Measurements from ENCODE around the gene BPIFA2. TPM values are rescaled to one million over a fixed set of nuclear protein-coding genes. Genes with fewer than 3 reads are reported as not detected.

Gene BPIFA2
- total RNA-seq, 4 donors from 2014 or later, result 0.33 to 1.7 (median 0.58) TPM; not detected in 1

DNA sequence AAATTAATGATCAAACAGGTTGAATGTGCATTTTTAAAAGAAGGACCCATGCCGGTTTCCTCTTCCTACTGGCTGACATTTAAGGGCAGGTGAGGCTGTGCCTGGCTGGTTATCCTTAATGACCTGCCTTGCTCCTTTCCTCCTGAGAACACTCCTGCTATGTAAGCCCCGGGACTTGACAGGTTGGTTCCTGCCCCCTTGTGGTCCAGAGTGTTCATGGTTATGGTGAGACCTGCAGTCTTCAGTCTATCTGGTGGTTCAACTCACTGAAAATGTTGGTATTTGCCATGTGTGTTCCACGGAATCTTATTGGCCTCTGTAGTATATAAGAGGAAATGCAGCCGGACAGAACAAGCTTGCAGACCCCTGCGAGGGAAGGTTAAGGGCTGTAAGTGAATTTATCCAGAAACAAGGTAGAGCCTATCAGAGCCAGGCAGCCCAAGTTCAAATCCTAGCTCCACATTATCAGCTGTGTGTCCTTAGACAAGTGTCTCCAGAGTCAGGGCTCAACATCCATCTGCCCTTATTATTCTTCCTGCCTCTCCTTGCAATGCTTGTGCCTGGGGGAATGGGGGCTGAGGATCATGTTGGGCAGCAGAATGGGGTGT is 44.0 kb downstream of the BPIFA2 start:
- 27% methylated on average over 5 of the region's 5 CpGs for WGBS
- intact Hi-C loops (cut with DNase I), result no loop called here
- TF ChIP-seq EP300 (IDR thresholded peaks at IDR 0.05) (no peak), CTCF (IDR thresholded peaks at IDR 0.05) (peak in 1 of 3 experiments; percentile 6), POLR2A (IDR thresholded peaks at IDR 0.05; ENCODE audit: low read depth) (no peak), POLR2AphosphoS5 (IDR thresholded peaks at IDR 0.05) (no peak)
- DNase-seq (ENCODE audit: extremely low spot score), result no peak
- Histone ChIP-seq H3K4me1 (no peaks in the 10 kb centered on the region), H3K36me3 (no peaks in the 10 kb centered on the region), H3K27me3 (peaks cover 0 to 63% (median 0%) of the 10 kb centered on the region in 4 donors), H3K4me3 (no peak overlapping the region), H3K27ac (replicated peaks in 1 of 4) (no peak overlapping the region), H3K9me3 (no peaks in the 10 kb centered on the region)

- Histone ChIP-seq H3K9me3 (no peaks in the 10 kb centered on the region), H3K27me3 (peaks cover 0 to 43% (median 0%) of the 10 kb centered on the region in 4 donors), H3K4me3 (no peak within 1 kb of the TSS), H3K27ac (replicated peaks in 1 of 4) (no peak within 1 kb of the TSS), H3K4me1 (no peaks in the 10 kb centered on the region), H3K36me3 (no peaks in the 10 kb centered on the region)
- 79% methylated on average over 1 of the region's 2 CpGs for WGBS
- TF ChIP-seq EP300 (IDR thresholded peaks at IDR 0.05) (no peak), POLR2AphosphoS5 (IDR thresholded peaks at IDR 0.05) (no peak), CTCF (IDR thresholded peaks at IDR 0.05) (no peak), POLR2A (IDR thresholded peaks at IDR 0.05; ENCODE audit: low read depth) (no peak)
- intact Hi-C loops (cut with DNase I), result no loop called here
- no peak for DNase-seq (ENCODE audit: extremely low spot score)
Measured at GRCh38 chr20:33217052-33217451, 49.1 kb downstream of the BPIFA2 start, which contains the start of gene BPIFA3. Gene BPIFA3 (plus strand): TSS chr20:33217352. CDS start chr20:33217537, 185 bp downstream.

GRCh38 chr20:33224399-33224798 is 56.4 kb downstream of the BPIFA2 start:
- TF ChIP-seq EP300 (IDR thresholded peaks at IDR 0.05), result no peak
- no peak for TF ChIP-seq POLR2AphosphoS5 (IDR thresholded peaks at IDR 0.05)
- TF ChIP-seq POLR2A (IDR thresholded peaks at IDR 0.05; ENCODE audit: low read depth), result no peak
- TF ChIP-seq CTCF (IDR thresholded peaks at IDR 0.05), result no peak
- no peak overlapping the region for H3K27ac ChIP-seq (replicated peaks in 1 of 4)
- WGBS, result 80% methylated on average over 4 of the region's 4 CpGs
- H3K4me3 ChIP-seq, result no peak overlapping the region
- peaks cover 0 to 49% (median 2%) of the 10 kb centered on the region in 4 donors for H3K27me3 ChIP-seq
- H3K9me3 ChIP-seq, result no peaks in the 10 kb centered on the region
- H3K36me3 ChIP-seq, result no peaks in the 10 kb centered on the region
- intact Hi-C loops (cut with DNase I), result no loop called here
- H3K4me1 ChIP-seq, result no peaks in the 10 kb centered on the region
- no peak for DNase-seq (ENCODE audit: extremely low spot score)

DNA sequence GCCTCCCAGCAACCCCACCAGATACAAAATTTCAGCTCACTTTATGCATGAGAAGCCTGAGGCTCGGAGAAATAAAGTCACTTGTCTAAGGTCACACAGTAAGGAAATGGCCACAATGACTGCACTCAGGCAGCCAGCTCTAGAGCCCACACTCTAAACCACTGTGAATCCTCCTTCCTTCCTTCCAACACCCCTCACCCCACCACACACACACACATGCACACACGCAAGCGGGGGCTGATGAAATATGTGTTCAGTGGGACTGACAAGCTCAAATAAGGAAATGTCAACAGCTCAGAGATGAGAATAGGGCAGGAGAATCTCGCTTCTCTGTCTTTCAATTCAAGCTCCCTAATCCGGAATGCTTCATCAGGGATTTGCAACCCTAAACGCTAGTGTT is 61.9 kb downstream of the BPIFA2 start:
- 50% methylated on average over 6 of the region's 6 CpGs for WGBS
- H3K4me3 ChIP-seq, result no peak overlapping the region
- H3K4me1 ChIP-seq, result no peaks in the 10 kb centered on the region
- TF ChIP-seq POLR2A (IDR thresholded peaks at IDR 0.05; ENCODE audit: low read depth) (no peak), EP300 (IDR thresholded peaks at IDR 0.05) (no peak), POLR2AphosphoS5 (IDR thresholded peaks at IDR 0.05) (no peak), CTCF (IDR thresholded peaks at IDR 0.05) (no peak)
- H3K36me3 ChIP-seq, result no peaks in the 10 kb centered on the region
- intact Hi-C loops (cut with DNase I), result no loop called here
- H3K9me3 ChIP-seq, result no peaks in the 10 kb centered on the region
- H3K27me3 ChIP-seq, result peaks cover 0 to 63% (median 2%) of the 10 kb centered on the region in 4 donors
- no peak for DNase-seq (ENCODE audit: extremely low spot score)
- no peak overlapping the region for H3K27ac ChIP-seq (replicated peaks in 1 of 4)

Other genes with a start within 250 kb of the BPIFA2 start
- not detected for gene SUN5, start 163.7 kb upstream of the BPIFA2 start, total RNA-seq
- gene BPIFB2, start 160.5 kb upstream of the BPIFA2 start, total RNA-seq, result not detected
- gene BPIFB6, start 136.5 kb upstream of the BPIFA2 start, total RNA-seq, result not detected
- not detected for gene BPIFB3, start 114.3 kb upstream of the BPIFA2 start, total RNA-seq
- not detected for gene BPIFB4, start 88.5 kb upstream of the BPIFA2 start, total RNA-seq
- not detected for gene BPIFA3, start 49.2 kb downstream of the BPIFA2 start, total RNA-seq
- not detected for gene BPIFA1, start 67.8 kb downstream of the BPIFA2 start, total RNA-seq
- gene BPIFB1, start 115.1 kb downstream of the BPIFA2 start, total RNA-seq, result not detected
- 10 to 100 TPM; 11.3 to 19.5 (median 16.9) TPM for gene CDK5RAP1, start 233.4 kb downstream of the BPIFA2 start, total RNA-seq